ENCODE measurements around the gene PATJ.

Gene PATJ

DNA sequence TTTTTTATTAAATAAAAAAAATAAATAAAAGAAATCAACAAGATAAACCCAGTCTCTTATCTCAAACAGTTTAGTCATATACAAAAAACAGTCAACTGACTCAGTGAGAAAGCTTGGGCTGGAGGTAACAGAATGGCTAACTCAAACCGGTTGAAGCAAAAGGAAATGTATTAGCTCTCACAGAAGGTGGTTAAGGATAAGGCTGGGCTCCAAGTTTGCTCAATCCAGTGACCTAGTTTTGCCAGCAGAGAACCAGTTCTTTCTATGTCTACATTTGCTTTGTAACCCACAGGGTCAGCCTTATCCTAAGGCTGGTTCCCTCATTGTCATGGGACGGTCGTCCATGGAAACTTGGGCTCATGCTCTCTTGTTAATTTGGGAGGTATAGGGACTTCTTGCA lies 307.9 kb downstream of the PATJ start:
- DNase-seq (ENCODE audit: low spot score): no peak

DNA sequence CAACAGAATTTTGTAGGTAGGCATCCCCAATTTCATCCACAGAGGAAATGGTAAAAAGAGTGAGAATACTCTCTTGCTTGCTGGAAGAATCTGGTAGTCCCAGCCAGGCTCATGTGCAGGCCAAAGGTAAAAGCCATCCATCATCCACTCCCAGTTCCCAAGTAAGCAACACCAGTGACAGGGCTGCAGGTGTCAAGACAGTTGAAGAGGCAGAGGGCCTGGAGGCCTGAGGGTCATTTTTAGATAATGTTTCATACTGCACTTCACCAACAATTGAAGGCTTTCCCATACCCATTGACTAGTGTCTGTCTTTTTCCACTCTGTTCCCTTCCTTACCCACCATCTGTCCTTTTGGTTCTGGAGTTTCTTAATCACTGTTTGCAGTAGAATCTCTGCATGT lies 310.7 kb downstream of the PATJ start:
- no peak for DNase-seq (ENCODE audit: low spot score)

DNA sequence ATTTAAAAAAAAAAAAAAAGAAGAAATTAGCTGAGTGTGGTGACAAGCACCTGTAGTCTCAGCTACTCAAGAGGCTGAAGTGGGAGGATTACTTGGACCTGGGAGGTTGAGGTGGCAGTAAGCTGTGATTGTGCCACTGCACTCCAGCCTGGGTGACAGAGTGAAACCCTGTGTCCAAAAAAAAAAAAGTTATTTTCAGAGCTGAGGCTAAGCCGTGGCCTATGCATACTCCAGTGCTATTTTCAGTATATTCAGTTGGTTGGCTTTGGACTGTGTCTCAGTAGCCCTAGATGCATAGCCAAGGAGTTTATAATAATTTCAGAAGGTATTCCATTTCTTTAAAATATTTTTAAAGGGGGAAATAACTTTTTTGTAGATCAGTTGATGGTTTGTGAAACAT lies 311.9 kb downstream of the PATJ start:
- no peak for DNase-seq (ENCODE audit: low spot score)

DNA sequence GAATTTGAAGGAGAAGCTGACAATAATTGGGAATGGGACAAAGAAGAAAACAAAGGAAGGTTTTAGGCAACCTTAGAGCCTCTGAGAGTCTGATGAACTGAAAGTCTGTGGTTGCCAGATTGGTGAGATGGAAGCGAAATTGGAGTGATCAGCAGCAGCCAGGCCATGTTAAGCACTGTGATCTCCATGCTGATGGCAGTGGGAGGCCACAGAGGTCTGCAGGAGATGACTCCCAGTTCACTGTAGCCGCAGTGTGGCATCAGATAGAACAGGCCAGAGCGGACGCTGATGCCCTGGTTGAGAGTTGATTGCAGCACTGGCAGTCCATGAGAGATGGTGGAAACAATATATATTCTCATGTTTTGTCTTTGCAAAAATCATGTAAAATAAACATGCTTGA lies 314.9 kb downstream of the PATJ start:
- DNase-seq (ENCODE audit: low spot score): no peak

- no peak for DNase-seq (ENCODE audit: low spot score)
Measured at GRCh38 chr1:62057641-62058290, 315.5 kb downstream of the PATJ start.

- DNase-seq (ENCODE audit: low spot score): no peak
Measured at GRCh38 chr1:62058956-62059355, 316.7 kb downstream of the PATJ start.

DNA sequence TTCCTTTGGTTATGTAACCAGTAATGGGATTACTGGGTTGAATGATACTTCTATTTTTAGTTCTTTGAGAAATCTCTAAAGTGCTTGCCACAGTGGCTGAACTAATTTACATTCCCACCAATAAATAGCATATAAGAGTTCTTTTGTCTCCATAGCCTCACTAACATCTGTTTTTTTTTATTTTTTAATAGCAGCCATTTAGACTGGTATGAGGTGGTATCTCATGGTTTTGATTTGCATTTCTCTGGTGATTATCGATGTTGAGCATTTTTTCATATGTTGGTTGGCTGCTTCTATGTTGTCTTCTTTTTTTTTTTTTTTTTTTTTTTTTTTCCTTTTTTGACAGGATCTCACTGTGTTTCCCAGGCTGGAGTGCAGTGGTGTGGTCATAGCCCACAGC lies 319.8 kb downstream of the PATJ start:
- no peak for DNase-seq (ENCODE audit: low spot score)

GRCh38 chr1:62064829-62065407 lies 322.6 kb downstream of the PATJ start:
- no peak for DNase-seq (ENCODE audit: low spot score)

DNA sequence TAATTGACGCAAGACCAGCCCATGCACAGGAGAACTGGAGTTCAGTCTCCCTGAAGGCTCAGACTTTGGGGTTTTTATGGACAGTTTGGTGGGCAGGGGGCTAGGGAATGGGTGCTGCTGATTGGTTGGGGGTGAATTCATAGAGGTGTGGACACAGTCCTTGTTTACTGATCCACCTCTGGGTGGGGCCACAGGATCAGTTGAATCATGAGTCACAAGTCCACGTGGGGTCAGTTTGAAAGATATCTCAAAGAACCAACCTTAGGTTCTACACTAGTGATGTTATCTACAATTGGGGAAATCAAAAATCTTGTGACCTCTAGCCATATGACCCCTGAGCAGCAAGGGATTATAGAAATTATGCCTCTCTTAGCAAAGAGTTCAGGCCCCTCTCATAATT lies 324.4 kb downstream of the PATJ start:
- no peak for DNase-seq (ENCODE audit: low spot score)

DNA sequence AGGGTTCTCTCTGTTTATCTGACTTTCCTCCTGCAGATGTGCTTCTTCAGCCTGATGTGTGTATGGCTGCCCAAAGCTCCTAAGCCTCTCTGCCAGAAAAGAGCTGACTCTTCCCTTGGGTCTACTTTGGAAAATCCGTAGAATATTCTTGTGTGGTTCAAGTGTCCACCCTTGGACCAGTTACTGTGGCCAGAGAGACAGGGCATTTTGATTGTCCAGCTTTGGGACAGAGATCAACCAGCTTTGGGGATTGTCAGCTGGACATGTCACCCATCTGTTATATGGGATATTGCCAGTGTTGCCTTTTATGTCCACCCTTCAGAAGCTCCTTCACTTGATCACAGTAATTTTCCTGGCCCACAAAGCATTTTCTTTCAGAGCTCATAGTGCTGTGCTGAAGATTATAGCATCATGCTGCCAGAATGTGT lies 326.1 kb downstream of the PATJ start:
- DNase-seq (ENCODE audit: low spot score): no peak

DNA sequence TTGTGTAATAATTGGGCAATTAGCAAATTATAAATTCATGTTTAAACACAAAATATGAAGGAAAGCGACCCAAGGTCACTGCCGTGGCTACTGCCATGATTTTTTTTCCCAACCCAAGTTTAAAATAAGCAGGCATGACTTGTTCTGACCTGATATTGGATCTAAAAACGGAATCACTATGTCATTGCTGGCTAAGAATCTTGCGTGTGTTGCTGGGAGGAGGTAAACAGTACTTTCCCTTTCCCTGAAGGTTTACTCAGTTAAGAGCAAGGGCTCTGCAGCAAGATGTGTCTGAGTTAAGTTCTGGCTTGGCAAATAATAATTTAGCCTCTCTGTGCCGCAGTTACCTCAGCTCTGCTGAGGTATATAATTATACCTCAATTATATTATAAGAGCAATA lies 326.7 kb downstream of the PATJ start:
- DNase-seq (ENCODE audit: low spot score): no peak

- no peak for DNase-seq (ENCODE audit: low spot score)
Measured at GRCh38 chr1:62070384-62071011, 328.2 kb downstream of the PATJ start.

DNA sequence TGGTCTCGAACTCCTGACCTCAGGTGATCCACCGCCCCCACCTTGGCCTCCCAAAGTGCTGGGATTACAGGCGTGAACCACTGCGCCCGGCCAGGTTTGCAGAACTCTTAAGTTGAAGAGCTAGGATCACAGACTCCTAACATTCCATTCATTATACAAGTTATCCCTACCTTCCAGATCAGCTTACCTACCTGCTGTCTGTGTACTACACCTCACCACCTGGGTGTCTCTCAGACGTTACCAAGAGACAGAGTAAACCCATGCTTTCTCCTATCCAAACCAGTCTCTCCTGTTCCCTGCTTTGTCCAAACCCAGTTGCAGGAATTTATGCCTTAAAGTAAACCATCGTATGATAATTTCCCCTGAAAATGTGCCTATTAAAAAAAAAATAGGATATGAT lies 329.4 kb downstream of the PATJ start:
- DNase-seq (ENCODE audit: low spot score): no peak

- no peak for DNase-seq (ENCODE audit: low spot score)
Measured at GRCh38 chr1:62076286-62076685, 334.0 kb downstream of the PATJ start.

DNA sequence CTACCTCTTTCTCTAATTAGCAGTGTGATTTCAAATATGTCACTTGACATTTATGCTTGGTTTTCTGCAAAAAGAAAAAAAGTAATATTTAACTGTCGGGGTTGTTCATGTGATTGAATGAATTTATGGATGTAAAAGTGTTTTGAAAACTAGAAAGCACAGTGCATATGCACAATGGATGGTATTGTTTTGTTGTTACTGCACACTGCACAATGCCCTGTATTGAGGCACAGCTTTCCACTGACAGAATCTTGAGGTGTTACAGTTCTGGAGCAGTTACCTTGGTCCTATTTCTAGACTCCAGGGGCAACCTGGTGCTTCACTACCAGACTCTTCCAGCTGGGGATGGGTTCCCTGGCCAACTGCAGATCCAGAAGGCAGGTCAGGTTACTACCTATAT lies 335.5 kb downstream of the PATJ start:
- no peak for DNase-seq (ENCODE audit: low spot score)

GRCh38 chr1:62082456-62083363 lies 340.4 kb downstream of the PATJ start:
- peak; percentile 29 for DNase-seq (ENCODE audit: low spot score)

- DNase-seq (ENCODE audit: low spot score): no peak
Measured at GRCh38 chr1:62084310-62084890, 342.1 kb downstream of the PATJ start.

DNA sequence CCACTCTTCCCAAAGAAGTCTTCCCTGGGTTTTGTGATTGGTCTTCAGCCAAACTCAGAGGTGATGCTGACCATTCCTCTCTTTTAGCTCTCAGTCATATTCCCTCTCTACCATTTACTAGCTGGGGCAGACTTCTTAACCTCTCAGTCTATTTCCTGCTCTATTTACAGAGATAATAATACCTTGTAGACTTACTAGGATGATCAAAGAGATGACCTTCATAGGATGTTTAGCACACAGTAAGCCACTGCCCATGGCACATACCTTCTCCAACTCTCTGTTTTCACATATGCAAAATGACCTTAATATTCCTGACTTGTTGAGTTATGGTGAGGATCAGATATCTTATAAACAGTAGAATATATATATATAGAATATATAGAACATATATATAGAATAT lies 346.2 kb downstream of the PATJ start:
- no peak for DNase-seq (ENCODE audit: low spot score)

- no peak for DNase-seq (ENCODE audit: low spot score)
Measured at GRCh38 chr1:62089570-62089969, 347.3 kb downstream of the PATJ start.

DNA sequence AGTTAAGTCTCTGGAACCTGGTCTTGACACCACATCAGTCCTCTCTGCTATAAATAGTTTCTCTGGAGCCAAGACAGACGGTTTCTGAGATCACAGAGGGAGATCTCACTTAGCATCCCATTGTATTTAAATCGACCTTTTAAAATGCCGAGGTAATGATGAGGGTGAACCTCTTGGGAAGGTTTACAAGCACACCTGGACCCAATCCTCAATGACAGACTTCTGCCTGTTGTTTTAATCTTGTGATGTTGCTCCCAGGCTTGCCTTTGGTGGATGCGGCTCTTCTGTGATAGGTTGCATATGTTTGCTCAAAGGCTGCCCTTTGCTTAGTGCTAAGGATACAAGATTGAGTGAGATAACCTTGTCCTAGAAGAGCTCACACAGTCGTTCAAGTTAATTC lies 347.7 kb downstream of the PATJ start:
- no peak for DNase-seq (ENCODE audit: low spot score)

DNA sequence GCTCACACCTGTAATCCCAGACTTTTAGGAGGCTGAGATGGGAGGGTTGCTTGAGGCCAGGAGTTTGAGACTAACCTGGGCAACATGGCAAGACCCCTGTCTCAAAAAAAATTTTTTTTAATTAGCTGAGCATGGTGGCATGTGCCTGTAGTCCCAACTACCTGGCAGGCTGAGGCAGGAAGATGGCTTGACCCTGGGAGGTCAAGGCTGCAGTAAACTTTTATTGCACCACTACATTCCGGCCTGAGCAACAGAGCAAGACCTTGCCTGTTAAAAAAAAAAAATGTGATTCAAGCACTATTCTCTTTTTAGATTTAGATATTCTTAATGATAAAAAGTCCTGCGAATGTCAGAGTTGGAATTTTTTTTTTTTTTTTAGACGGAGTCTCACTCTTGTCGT lies 349.8 kb downstream of the PATJ start:
- no peak for DNase-seq (ENCODE audit: low spot score)

DNA sequence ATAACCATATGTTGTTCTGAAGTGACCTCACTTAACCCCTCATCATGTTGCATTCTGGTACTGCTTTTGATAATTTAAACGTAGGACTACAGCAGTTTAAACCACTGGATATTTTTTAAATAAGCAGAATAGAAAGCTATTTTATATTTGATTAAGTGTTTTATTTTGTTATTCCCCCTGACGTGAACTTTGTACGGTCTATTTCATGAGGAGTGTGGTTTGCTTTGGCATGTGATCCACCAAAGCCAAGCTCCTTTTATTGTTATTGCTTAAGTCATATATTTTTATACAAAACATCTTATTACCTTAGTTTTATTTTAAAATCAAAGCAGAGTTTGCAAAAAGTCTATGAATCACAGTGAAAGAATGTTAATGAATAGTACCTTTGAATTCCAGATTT lies 351.0 kb downstream of the PATJ start:
- DNase-seq (ENCODE audit: low spot score): no peak

Data from CD4-positive, alpha-beta T cell treated with Interleukin-6 at 100 ng/mL for 8 hours (primary cell).